Thyroid gland (tissue), 4 donors: ENCODE measurements around the gene CASD1. TPM values are rescaled to one million over a fixed set of nuclear protein-coding genes. Genes with fewer than 3 reads are reported as not detected.

Source experiments
- DNase-seq, 2 donors: peaks; one replicate each; pipeline ENCODE4 v3.0.0-alpha.2; 2019
- H3K27ac ChIP-seq, 3 donors: fragments of 200-600 bp; sonication (generic); 1 replicate in 2 of 3; 2 replicates in 1 of 3; pipeline ENCODE4 v1.5.1; 2016 to 2019; ENCODE audit warnings: mild to moderate bottlenecking in 1 of 3, moderate library complexity in 1 of 3
- H3K27me3 ChIP-seq: fragments of 200-600 bp; sonication (generic); one replicate; pipeline ENCODE4 v1.5.1; 2019
- H3K36me3 ChIP-seq, 2 donors: fragments of 200-600 bp; sonication (generic); one replicate each; pipeline ENCODE4 v1.5.1; 2016 to 2019
- H3K4me1 ChIP-seq, 2 donors: fragments of 200-600 bp; sonication (generic); one replicate each; pipeline ENCODE4 v1.5.1; 2017 to 2019
- H3K4me3 ChIP-seq, 3 donors: fragments of 200-600 bp; sonication (generic); replicated peaks in 1 of 3; 1 replicate in 2 of 3; 2 replicates in 1 of 3; pipeline ENCODE4 v1.5.1; 2016; ENCODE audit warnings: mild to moderate bottlenecking in 1 of 3
- H3K9me3 ChIP-seq: fragments of 200-600 bp; sonication (generic); one replicate; pipeline ENCODE4 v1.5.1; 2017
- CTCF ChIP-seq, 6 experiments: fragments of 200-600 bp in 3 of 6; fragments of 450-650 bp in 3 of 6; sonication (generic) in 3 of 6; IDR thresholded peaks; one replicate each; pipeline ENCODE4 v1.5.1; 2016 to 2019; ENCODE audit warnings: antibody characterized with exemption in 6 of 6, mild to moderate bottlenecking in 2 of 6, inconsistent platforms in 1 of 6, moderate library complexity in 1 of 6
- POLR2A ChIP-seq, 2 donors: fragments of 450-650 bp; IDR thresholded peaks; one replicate each; pipeline ENCODE4 v1.6.1; 2017; ENCODE audit warnings: antibody characterized with exemption in 2 of 2, mild to moderate bottlenecking in 2 of 2, moderate library complexity in 1 of 2
- WGBS, 2 donors: methylation state at CpG; one replicate each; pipeline ENCODE4 v1.1.5; 2017; 5-methylcytosine and 5-hydroxymethylcytosine counted together
- intact Hi-C: fragments of 100-400 bp; cut with DNase I; formaldehyde crosslinking; loops from one replicate; pipeline ENCODE4 v1.15.1; 2023
- total RNA-seq, 4 donors: library from RNA; depleted of rRNA; stranded (reverse); fragments of >200 nt; gene quantifications; one replicate each; pipeline ENCODE4 v1.2.3, GENCODE V29; 2016

The CASD1 gene
- total RNA-seq, 4 donors from 2014 or later, result 34.4 to 52.5 (median 39.0) TPM

DNA sequence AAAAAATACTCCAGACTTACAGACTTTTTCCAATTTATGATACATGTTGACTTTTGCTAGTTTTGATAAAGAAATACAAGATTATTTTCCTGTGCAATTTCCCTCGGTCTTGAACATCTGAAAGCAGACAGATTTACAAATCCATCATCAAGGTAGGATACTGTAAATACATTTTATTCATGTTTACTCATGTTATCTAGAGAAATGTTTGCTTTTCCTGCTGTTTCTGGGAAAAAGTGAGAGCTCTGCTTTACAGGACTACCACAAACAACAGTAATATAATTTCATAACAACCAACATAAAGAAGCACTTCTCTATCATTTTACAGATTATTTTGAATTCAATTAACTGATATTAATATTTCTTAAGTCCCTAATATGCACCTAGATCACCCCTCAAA, 31.7 kb upstream of the CASD1 start:
- 72 to 81% methylated on average over 1 of the region's 1 CpG for WGBS, 2 donors
- Histone ChIP-seq H3K36me3 (no peaks in the 10 kb centered on the region), H3K4me3 (no peak overlapping the region), H3K4me1 (no peaks in the 10 kb centered on the region), H3K9me3 (no peaks in the 10 kb centered on the region), H3K27me3 (no peaks in the 10 kb centered on the region), H3K27ac (no peak overlapping the region)
- DNase-seq, result no peak
- TF ChIP-seq CTCF (IDR thresholded peaks at IDR 0.05), result no peak
- no peak for TF ChIP-seq POLR2A (IDR thresholded peaks at IDR 0.05)
- intact Hi-C loops, result no loop called here

DNA sequence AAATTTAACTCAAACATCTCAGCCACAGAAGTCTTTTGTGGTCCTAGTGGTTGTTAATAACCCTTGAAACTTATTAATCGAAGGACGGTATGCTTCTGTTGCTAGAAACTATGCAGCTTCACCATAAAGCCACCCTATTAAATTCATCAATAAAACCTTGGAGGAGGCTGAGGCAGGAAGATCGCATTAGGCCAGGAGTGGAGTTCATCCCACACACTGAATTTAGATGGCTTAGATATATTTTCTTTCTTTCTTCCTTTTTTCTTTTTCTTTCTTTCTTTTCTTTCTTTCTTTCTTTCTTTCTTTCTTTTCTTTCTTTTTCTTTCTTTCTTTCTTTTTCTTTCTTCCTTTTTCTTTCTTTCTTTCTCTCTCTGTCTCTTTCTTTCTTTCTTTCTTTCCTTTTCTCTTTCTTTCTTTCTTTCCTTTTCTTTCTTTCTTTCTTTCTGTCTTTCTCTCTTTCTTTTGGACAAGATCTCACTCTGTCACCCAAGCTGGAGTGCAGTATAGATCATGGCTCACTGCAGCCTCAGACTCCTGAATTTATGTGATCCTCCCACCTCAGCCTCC, 30.9 kb upstream of the CASD1 start:
- H3K27me3 ChIP-seq, result no peaks in the 10 kb centered on the region
- WGBS, 2 donors, result 77 to 79% methylated on average over 3 of the region's 3 CpGs
- no peak overlapping the region for H3K27ac ChIP-seq
- intact Hi-C loops, result no loop called here
- TF ChIP-seq POLR2A (IDR thresholded peaks at IDR 0.05), result no peak
- TF ChIP-seq CTCF (IDR thresholded peaks at IDR 0.05), result no peak
- H3K4me3 ChIP-seq, result no peak overlapping the region
- no peaks in the 10 kb centered on the region for H3K36me3 ChIP-seq
- no peaks in the 10 kb centered on the region for H3K9me3 ChIP-seq
- DNase-seq, result no peak
- no peaks in the 10 kb centered on the region for H3K4me1 ChIP-seq

DNA sequence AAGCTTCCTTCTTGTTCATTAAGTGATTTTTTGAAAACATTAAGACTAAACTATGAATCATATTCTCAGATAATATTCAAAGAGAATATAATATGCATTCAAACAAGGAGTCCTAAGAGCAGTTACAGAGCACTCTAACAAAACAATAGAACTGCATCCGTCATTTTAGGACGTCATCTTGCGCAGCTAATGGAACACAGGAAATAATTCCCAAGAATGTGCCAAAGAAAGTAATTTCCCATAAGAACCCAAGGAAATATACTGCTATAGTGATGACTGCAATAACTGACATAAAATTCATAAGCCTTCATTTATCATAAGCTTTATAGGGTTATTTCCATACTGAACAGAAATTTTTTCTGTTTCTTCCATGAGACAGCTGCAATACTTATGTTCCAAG, 28.3 kb upstream of the CASD1 start:
- Histone ChIP-seq H3K27me3 (no peaks in the 10 kb centered on the region), H3K4me1 (no peaks in the 10 kb centered on the region), H3K36me3 (no peaks in the 10 kb centered on the region), H3K9me3 (no peaks in the 10 kb centered on the region), H3K4me3 (no peak overlapping the region), H3K27ac (no peak overlapping the region)
- no peak for TF ChIP-seq POLR2A (IDR thresholded peaks at IDR 0.05)
- no peak for TF ChIP-seq CTCF (IDR thresholded peaks at IDR 0.05)
- intact Hi-C loops, result no loop called here
- 61 to 73% methylated on average over 3 of the region's 3 CpGs for WGBS, 2 donors
- DNase-seq, result no peak

GRCh38 chr7:94482796-94483195, 26.8 kb upstream of the CASD1 start:
- H3K27me3 ChIP-seq, result no peaks in the 10 kb centered on the region
- H3K36me3 ChIP-seq, result no peaks in the 10 kb centered on the region
- no peak for TF ChIP-seq CTCF (IDR thresholded peaks at IDR 0.05)
- no peak for TF ChIP-seq POLR2A (IDR thresholded peaks at IDR 0.05)
- H3K9me3 ChIP-seq, result no peaks in the 10 kb centered on the region
- 89 to 93% methylated on average over 9 of the region's 9 CpGs for WGBS, 2 donors
- intact Hi-C loops, result no loop called here
- no peak overlapping the region for H3K27ac ChIP-seq
- no peak overlapping the region for H3K4me3 ChIP-seq
- no peaks in the 10 kb centered on the region for H3K4me1 ChIP-seq
- no peak for DNase-seq

- no peak overlapping the region for H3K4me3 ChIP-seq
- no peaks in the 10 kb centered on the region for H3K27me3 ChIP-seq
- no peaks in the 10 kb centered on the region for H3K36me3 ChIP-seq
- WGBS, 2 donors, result 91 to 93% methylated on average over 2 of the region's 2 CpGs
- intact Hi-C loops, result no loop called here
- H3K27ac ChIP-seq, result no peak overlapping the region
- no peaks in the 10 kb centered on the region for H3K4me1 ChIP-seq
- TF ChIP-seq POLR2A (IDR thresholded peaks at IDR 0.05) (no peak), CTCF (IDR thresholded peaks at IDR 0.05) (no peak)
- DNase-seq, result no peak
- H3K9me3 ChIP-seq, result no peaks in the 10 kb centered on the region
Observed at GRCh38 chr7:94483843-94484242, 25.8 kb upstream of the CASD1 start.
